ENCODE measurements around the gene SMG5. TPM values are rescaled to one million over a fixed set of nuclear protein-coding genes. Genes with fewer than 3 reads are reported as not detected.

SMG5 gene
- total RNA-seq, 1 experiment from 2014 or later = 103 TPM

GRCh38 chr1:156310962-156311361, 28.3 kb upstream of the SMG5 start:
- no peaks in the 10 kb centered on the region for H3K27me3 ChIP-seq (ENCODE audit: insufficient read depth, low read length)
- H3K27ac ChIP-seq (ENCODE audit: insufficient read length, low read depth, low read length) = no peak overlapping the region
- Mint-ChIP-seq H3K27me3 (ENCODE audit: low read depth) (no peaks in the 10 kb centered on the region; the same call in 1 of the 2 replicates), H3K27ac (no peak overlapping the region), H3K4me3 (no peak overlapping the region), H3K4me1 (no peaks in the 10 kb centered on the region), H3K9me3 (no peaks in the 10 kb centered on the region), H3K36me3 (ENCODE audit: insufficient read depth in 1 of 3, low read depth in 3 of 3) (peaks cover 46 to 91% (median 84%) of the 10 kb centered on the region in 3 experiments)
- no peak overlapping the region for H2AK5ac ChIP-seq (ENCODE audit: insufficient read length, low read length)
- no peak overlapping the region for H2BK20ac ChIP-seq (ENCODE audit: low read depth, low read length, poor library complexity, severe bottlenecking)
- H2AFZ ChIP-seq (ENCODE audit: low read length) = no peak overlapping the region
- no peaks in the 10 kb centered on the region for H3K79me1 ChIP-seq (ENCODE audit: insufficient read depth, low read depth, low read length, poor library complexity, severe bottlenecking)
- H4K5ac ChIP-seq (ENCODE audit: insufficient read length, low read depth, low read length) = no peak overlapping the region
- H3K18ac ChIP-seq (ENCODE audit: insufficient read length, low read depth, low read length) = no peak overlapping the region
- no peak overlapping the region for H2BK12ac ChIP-seq (ENCODE audit: insufficient read length, low read depth, low read length)
- H2BK5ac ChIP-seq (ENCODE audit: insufficient read length, low read length) = no peak overlapping the region
- no peak for DNase-seq
- H4K20me1 ChIP-seq (ENCODE audit: control insufficient read depth, insufficient read depth, insufficient read length) = no peaks in the 10 kb centered on the region
- no peak overlapping the region for H3K14ac ChIP-seq (ENCODE audit: insufficient read depth, low read length)
- no peak overlapping the region for H2BK120ac ChIP-seq (ENCODE audit: low read depth, low read length, poor library complexity, severe bottlenecking)
- H3K4me2 ChIP-seq (ENCODE audit: insufficient read depth, insufficient read length, low read length) = no peak overlapping the region
- no peak for TF ChIP-seq CTCF (conservative IDR thresholded peaks at IDR 0.05)
- H3K23ac ChIP-seq (ENCODE audit: insufficient read length, low read depth, low read length) = no peak overlapping the region
- no peak overlapping the region for H4K8ac ChIP-seq (replicated peaks; ENCODE audit: insufficient read length, low read depth, low read length)
- H3K79me2 ChIP-seq (ENCODE audit: insufficient read depth, low read length) = no peaks in the 10 kb centered on the region
- no peaks in the 10 kb centered on the region for H3K4me1 ChIP-seq (ENCODE audit: insufficient read depth, low read length)
- no peak overlapping the region for H3T11ph ChIP-seq (ENCODE audit: low read length)
- WGBS (ENCODE audit: extremely low coverage, insufficient read length, low lambda C conversion rate) = no CpG with 5 or more reads among the region's 6 CpGs
- H3K23me2 ChIP-seq (ENCODE audit: insufficient read length, low read depth, low read length, poor library complexity, severe bottlenecking) = no peaks in the 10 kb centered on the region
- no peak overlapping the region for H3K4ac ChIP-seq (ENCODE audit: low read depth, low read length)
- H2BK15ac ChIP-seq (ENCODE audit: low read depth, low read length) = no peak overlapping the region
- no peak overlapping the region for H3K9ac ChIP-seq (ENCODE audit: extremely low read depth, insufficient read length, low read length)
- no peaks in the 10 kb centered on the region for H3K9me3 ChIP-seq (ENCODE audit: control insufficient read depth, low read depth, low read length)
- no peak overlapping the region for H3K56ac ChIP-seq (ENCODE audit: insufficient read length, low read depth, low read length)
- no peak overlapping the region for H4K91ac ChIP-seq (ENCODE audit: insufficient read length, low read depth, low read length)
